Left lung (tissue), 10 donors: ENCODE data around the gene CACNA1D. TPM values are rescaled to one million over a fixed set of nuclear protein-coding genes. Genes with fewer than 3 reads are reported as not detected.

Experiments used
- ATAC-seq: fragments of 200-7000 bp; cut with Tn5 transposase; one replicate; pipeline ENCODE4 v1.9.1; 2020; ENCODE audit warnings: moderate library complexity
- DNase-seq, 4 donors: peaks; one replicate each; pipeline ENCODE4 v3.0.0-alpha.2; 2013 to 2020
- H3K27ac ChIP-seq, 2 donors: fragments of 200-600 bp; sonication (generic) in 1 of 2; one replicate each; pipeline versions ENCODE4 v1.5.0 to v1.8.0; 2020 to 2021
- H3K27me3 ChIP-seq, 2 donors: fragments of 200-600 bp; sonication (generic) in 1 of 2; one replicate each; pipeline versions ENCODE4 v1.5.0 to v1.8.0; 2020 to 2021
- H3K36me3 ChIP-seq, 2 donors: fragments of 200-600 bp; sonication (generic) in 1 of 2; one replicate each; pipeline versions ENCODE4 v1.5.0 to v1.8.0; 2020 to 2021
- H3K4me1 ChIP-seq, 2 donors: fragments of 200-600 bp; one replicate each; pipeline ENCODE4 v1.8.0; 2021
- H3K4me3 ChIP-seq, 2 donors: fragments of 200-600 bp; sonication (generic) in 1 of 2; one replicate each; pipeline versions ENCODE4 v1.5.0 to v1.8.0; 2020 to 2021; ENCODE audit warnings: mild to moderate bottlenecking in 1 of 2
- H3K9me3 ChIP-seq, 2 donors: fragments of 200-600 bp; sonication (generic) in 1 of 2; one replicate each; pipeline versions ENCODE4 v1.5.0 to v1.8.0; 2020 to 2021
- intact Hi-C, 2 donors: fragments of 100-400 bp; cut with DNase I; formaldehyde crosslinking; loops; one replicate each; pipeline versions ENCODE4 v1.11.2 to v1.14.2; 2022
- polyA plus RNA-seq, 6 donors: library from polyadenylated mRNA; unstranded; fragments of 120-200 nt; gene quantifications; one replicate each; pipeline ENCODE4 v1.2.1, GENCODE V29; 2013; ENCODE audit not compliant: insufficient read length in 6 of 6
- total RNA-seq, 2 donors: library from RNA; stranded (reverse); fragmentation: NEBNext Ultra II Directional; extraction: Animal tissue kit (Norgen Biotek cat#: 25700); gene quantifications; one replicate each; pipeline ENCODE4 v1.2.1, GENCODE V29; 2021
- TF ChIP-seq, protein P1 (sequence below), 2 donors: fragments of 200-600 bp; sonication (generic) in 1 of 2; IDR thresholded peaks; one replicate each; pipeline versions ENCODE4 v1.5.0 to v1.8.0; 2021; ENCODE audit warnings: antibody characterized with exemption in 2 of 2
- donor health status: DM: no; HTN: yes; CAD: no.
- donor health status: DM: no; HTN: no; CAD: no.

The CACNA1D gene
- total and polyA plus RNA-seq, 8 donors = 32.6 to 78.2 (median 56.2) TPM

DNA sequence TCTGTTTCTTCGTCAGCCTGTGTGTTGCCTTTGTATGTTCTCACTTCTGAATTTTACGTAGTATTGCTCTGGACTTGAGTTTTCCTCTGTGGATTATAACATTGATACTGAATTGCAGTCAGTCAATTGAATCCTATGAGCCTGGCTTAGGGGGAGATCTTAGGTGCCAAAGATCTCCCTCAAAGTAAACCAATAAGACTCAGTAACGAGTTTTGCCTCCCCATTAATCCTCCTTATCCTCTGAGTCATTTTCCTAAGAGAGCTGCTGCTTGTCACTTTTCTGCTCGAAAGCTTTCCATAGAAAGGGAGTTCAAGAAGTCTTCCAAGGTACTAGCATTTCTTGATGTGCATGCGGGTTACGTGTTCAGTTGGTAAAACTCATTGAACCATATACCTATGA is 225.4 kb downstream of the CACNA1D start:
- Histone ChIP-seq H3K36me3 (no peaks in the 10 kb centered on the region), H3K27me3 (peaks cover 0 to 5% of the 10 kb centered on the region in 2 donors), H3K27ac (no peak overlapping the region), H3K4me1 (no peaks in the 10 kb centered on the region), H3K4me3 (no peak overlapping the region), H3K9me3 (no peaks in the 10 kb centered on the region)
- intact Hi-C loops = loop anchor here in 1 of 2 donors (10.0 kb wide), 1 partner anchor 345 kb away; no protein-coding TSS in a partner anchor
- TF ChIP-seq, protein P1, sequence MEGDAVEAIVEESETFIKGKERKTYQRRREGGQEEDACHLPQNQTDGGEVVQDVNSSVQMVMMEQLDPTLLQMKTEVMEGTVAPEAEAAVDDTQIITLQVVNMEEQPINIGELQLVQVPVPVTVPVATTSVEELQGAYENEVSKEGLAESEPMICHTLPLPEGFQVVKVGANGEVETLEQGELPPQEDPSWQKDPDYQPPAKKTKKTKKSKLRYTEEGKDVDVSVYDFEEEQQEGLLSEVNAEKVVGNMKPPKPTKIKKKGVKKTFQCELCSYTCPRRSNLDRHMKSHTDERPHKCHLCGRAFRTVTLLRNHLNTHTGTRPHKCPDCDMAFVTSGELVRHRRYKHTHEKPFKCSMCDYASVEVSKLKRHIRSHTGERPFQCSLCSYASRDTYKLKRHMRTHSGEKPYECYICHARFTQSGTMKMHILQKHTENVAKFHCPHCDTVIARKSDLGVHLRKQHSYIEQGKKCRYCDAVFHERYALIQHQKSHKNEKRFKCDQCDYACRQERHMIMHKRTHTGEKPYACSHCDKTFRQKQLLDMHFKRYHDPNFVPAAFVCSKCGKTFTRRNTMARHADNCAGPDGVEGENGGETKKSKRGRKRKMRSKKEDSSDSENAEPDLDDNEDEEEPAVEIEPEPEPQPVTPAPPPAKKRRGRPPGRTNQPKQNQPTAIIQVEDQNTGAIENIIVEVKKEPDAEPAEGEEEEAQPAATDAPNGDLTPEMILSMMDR (IDR thresholded peaks at IDR 0.05) = no peak
- DNase-seq (no peak), ATAC-seq (no peak)

DNA sequence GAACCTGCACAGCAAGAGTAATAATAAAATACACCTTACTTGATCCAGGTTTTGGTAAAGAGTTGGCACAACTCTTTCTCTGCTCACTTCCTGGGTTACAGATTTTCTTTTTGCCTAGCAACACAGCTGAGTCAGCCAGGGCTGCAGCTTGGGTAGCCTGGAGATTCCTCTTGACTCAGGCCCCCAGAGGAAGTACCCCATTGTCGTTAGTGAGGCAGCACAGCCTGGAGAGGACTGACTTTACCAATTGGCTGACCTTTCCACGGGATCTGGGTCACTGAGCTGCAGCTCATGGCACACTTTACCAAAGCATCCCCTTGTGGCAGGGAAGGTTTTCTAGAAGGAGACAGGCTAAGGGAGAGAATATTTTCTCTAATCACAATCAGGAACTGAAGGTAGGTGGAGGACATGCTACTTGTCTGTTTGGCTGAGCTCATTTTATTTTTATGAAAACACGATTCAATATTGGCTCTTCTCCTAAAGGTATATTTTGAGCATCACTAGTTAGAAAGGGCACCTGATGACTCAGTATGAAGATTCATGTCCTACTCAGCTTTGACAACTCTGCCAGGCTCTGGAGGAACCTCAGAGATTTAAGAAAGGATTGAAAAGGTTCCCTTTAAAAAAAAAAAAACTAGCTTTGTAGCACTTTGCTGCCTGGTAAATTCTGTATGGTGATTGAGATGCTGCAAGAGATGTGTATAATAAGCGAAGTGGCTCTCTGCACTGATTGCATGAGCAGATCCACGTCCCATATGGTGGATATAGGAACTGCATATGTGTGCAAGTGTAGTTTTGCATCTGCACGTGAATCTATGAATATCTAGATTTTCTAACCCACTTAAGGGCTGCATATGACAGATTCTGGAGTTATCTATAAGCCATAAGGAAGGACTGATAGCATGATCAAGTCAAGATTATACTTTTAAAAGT is 227.0 kb downstream of the CACNA1D start:
- H3K9me3 ChIP-seq = no peaks in the 10 kb centered on the region
- no peak for ATAC-seq
- no peaks in the 10 kb centered on the region for H3K4me1 ChIP-seq
- H3K4me3 ChIP-seq = no peak overlapping the region
- DNase-seq = no peak
- intact Hi-C loops = no loop called here
- H3K27ac ChIP-seq = no peak overlapping the region
- peaks cover 0 to 8% of the 10 kb centered on the region in 2 donors for H3K27me3 ChIP-seq
- no peaks in the 10 kb centered on the region for H3K36me3 ChIP-seq
- TF ChIP-seq, protein P1 (IDR thresholded peaks at IDR 0.05) = no peak

DNA sequence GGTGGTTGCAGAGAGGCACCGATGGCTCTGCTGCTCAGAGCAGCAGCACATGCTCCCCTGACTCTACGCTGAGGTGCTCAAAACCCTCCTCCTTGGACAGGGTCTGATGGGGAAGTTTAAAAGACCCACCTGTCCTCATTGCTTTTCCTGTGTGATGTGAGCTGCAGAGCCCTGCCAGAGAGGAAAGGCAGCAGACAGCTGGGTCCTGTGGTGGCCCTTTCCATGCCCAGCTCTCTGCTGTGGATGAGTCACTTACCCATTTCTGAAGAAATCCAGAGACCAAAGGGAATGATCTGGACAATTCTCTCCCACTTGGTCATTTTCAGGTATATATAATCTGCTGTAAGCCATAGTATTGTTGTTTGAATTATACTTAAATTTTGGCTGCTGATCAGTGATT is 230.2 kb downstream of the CACNA1D start:
- no peaks in the 10 kb centered on the region for H3K9me3 ChIP-seq
- no peak overlapping the region for H3K4me3 ChIP-seq
- H3K27me3 ChIP-seq = peaks cover 0 to 7% of the 10 kb centered on the region in 2 donors
- DNase-seq = no peak
- TF ChIP-seq, protein P1 (IDR thresholded peaks at IDR 0.05) = no peak
- intact Hi-C loops = no loop called here
- peaks cover 0 to 2% of the 10 kb centered on the region in 2 donors for H3K36me3 ChIP-seq
- H3K4me1 ChIP-seq = no peaks in the 10 kb centered on the region
- no peak overlapping the region for H3K27ac ChIP-seq
- ATAC-seq = no peak

DNA sequence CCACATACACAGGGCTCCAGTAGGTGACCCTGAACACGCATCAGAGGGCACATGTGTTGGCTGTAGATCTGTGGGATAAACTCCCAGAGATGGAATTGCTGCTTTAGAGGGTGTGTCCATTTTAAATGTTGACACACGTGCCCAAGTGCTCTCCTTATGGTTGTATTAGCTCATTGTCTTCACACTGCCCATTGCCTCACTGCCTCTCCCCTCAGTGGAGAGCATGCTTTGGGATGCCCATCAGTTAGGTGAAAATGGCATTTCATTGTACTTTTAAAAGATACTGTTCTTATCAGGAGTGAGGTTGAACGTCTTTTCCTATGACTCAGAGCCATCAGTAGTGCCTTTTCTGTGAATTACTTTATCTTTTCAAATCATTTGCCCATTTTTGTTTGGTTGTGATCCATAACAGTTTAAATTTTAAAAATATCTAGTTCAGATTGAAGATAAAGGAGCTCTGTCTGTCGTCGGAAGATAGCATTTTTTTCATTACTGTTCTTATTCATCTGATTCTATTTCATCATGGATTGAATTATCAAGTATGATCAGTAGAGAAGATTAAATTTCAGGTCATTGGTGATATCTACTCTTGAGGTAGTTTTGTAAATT is 231.1 kb downstream of the CACNA1D start:
- no peaks in the 10 kb centered on the region for H3K4me1 ChIP-seq
- H3K27ac ChIP-seq = no peak overlapping the region
- TF ChIP-seq, protein P1 (IDR thresholded peaks at IDR 0.05) = no peak
- intact Hi-C loops = no loop called here
- ATAC-seq = peak; percentile 39
- no peak overlapping the region for H3K4me3 ChIP-seq
- H3K27me3 ChIP-seq = peaks cover 0 to 6% of the 10 kb centered on the region in 2 donors
- DNase-seq = no peak
- H3K36me3 ChIP-seq = peaks cover 0 to 2% of the 10 kb centered on the region in 2 donors
- no peaks in the 10 kb centered on the region for H3K9me3 ChIP-seq

DNA sequence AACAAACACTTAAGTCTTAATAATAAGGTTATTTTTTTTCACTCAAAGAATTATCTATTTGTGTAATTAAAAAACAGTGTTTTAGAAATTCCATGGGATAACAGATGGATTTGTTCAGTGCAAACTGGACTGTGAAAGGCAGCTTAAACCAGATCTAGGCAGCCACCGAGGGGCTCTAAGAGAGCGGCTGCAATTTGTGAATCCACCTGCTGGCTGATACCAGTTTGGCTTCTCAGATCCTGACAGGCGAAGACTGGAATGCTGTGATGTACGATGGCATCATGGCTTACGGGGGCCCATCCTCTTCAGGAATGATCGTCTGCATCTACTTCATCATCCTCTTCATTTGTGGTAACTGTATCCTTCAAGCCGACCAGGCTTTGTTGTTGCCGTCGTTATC is 232.2 kb downstream of the CACNA1D start:
- no peak for DNase-seq
- H3K4me3 ChIP-seq = no peak overlapping the region
- peaks cover 0 to 6% of the 10 kb centered on the region in 2 donors for H3K27me3 ChIP-seq
- intact Hi-C loops = no loop called here
- no peak for ATAC-seq
- TF ChIP-seq, protein P1 (IDR thresholded peaks at IDR 0.05) = no peak
- no peaks in the 10 kb centered on the region for H3K9me3 ChIP-seq
- H3K4me1 ChIP-seq = no peaks in the 10 kb centered on the region
- no peak overlapping the region for H3K27ac ChIP-seq
- H3K36me3 ChIP-seq = peaks cover 0 to 2% of the 10 kb centered on the region in 2 donors
